ENCODE results near the gene NUMBL. TPM values are rescaled to one million over a fixed set of nuclear protein-coding genes. Genes with fewer than 3 reads are reported as not detected.
"Not testable (repeated sequence)": the region's sequence is repeated elsewhere in the genome, so short reads cannot be mapped to it uniquely, and the experiment has no call there.

The NUMBL gene
- 26.9 and 33.8 TPM in 2 replicates for total RNA-seq (2014; rRNA removed; shearing (Covaris generic); ENCODE audit: low replicate concordance)

DNA sequence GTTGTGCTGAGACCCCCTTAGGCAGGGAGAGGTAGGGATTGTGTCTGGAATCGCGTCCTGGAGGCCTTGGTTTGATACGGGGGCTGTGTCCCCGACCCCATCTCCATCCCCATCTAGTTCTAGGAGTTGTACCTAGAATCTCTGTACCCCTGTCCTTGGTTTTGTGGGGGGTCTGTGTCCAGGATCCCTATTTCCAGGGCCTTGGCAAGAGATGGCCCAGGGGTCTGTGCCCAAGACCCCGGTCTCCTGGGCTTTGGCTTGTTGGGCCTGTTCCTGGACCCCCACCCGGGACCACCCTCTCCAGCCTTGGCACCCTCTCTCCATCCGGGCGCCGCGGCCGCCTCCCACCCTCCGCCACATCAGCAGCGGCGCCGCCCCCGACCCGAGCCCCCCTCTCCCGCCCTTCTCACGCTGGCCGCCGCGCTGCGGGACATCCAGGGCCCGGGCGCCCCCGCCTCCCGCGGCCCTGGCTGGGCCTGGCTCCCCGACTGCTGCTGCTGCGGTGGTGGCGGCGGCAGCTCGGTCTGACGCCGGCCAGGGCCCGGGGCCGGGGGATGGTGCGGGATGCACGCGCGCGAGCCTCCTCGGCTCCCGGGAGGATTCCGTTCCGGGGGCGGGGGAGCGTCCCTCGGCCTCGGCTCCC, at the start of gene NUMBL:
Gene NUMBL, minus strand, starts transcription at position 602 of the 643 bp plus-strand sequence. Its CDS starts 168 bp downstream, at position 434.
- no peaks in the 10 kb centered on the region for H3K27me3 ChIP-seq (ENCODE audit: low read length)
- peak within 1 kb of the TSS; percentile 97 for H3K4me3 ChIP-seq (ENCODE audit: low read length)
- H3K27ac ChIP-seq (ENCODE audit: low read length), result peak within 1 kb of the TSS; percentile 90
- peak within 1 kb of the TSS; percentile 98 for H3K4me2 ChIP-seq (ENCODE audit: low read depth, low read length, poor library complexity, severe bottlenecking)
- no peak for DNase-seq
- peaks cover 38% of the 10 kb centered on the region for H3K79me2 ChIP-seq (ENCODE audit: low read length)
- H3K36me3 ChIP-seq (ENCODE audit: insufficient read depth, low read length), result peaks cover 17% of the 10 kb centered on the region
- peak within 1 kb of the TSS; percentile 91; the same call in 1 of the 2 replicates for H2AFZ ChIP-seq (ENCODE audit: low read length)
- H3K9ac ChIP-seq (ENCODE audit: low read length), result peak within 1 kb of the TSS; percentile 99
- peaks cover 15% of the 10 kb centered on the region; the same call in 1 of the 2 replicates for H4K20me1 ChIP-seq (ENCODE audit: insufficient read depth, low read depth, low read length)
- H3K4me1 ChIP-seq (ENCODE audit: low read length), result peaks cover 56% of the 10 kb centered on the region
- no peaks in the 10 kb centered on the region for H3K9me3 ChIP-seq (ENCODE audit: low read length)
- no peaks in the 10 kb centered on the region for H3K9me2 ChIP-seq (replicated peaks; ENCODE audit: insufficient read depth, low read length)

DNA sequence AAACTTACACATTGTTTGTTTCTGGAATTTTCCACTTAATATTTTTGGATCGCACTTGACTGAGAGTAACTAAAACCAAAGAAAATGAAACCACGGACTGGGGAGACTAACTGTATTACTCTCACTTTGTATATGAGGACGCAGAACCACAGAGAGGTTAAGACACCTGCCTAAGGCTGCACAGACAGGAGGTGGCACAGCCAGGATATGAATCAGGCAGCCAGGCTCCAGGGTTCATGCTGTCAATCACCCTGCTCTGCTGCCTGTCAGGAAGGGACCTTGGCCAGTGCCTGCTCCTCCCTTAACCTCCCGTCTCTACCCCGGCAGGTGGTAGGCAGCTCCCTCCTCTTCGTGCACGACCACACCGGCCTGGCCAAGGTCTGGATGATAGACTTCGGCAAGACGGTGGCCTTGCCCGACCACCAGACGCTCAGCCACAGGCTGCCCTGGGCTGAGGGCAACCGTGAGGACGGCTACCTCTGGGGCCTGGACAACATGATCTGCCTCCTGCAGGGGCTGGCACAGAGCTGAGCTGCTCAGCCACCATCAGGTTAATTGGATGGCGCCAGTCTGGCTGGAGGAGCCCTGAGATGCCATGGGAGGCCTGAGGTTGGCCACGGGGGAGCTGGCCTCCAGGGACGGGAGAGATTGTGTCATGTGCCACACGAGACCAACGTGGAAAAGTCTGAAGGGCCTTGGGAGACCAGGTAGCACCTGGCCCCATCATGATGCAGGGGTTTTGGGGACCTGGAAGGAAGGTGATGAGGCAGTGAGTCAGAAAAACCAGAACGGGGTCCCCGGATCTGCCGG, 48.8 kb upstream of the NUMBL start:
- no peak overlapping the region for H3K4me3 ChIP-seq (ENCODE audit: low read length)
- DNase-seq, result no peak
- H3K79me2 ChIP-seq (ENCODE audit: low read length), result no peaks in the 10 kb centered on the region
- no peaks in the 10 kb centered on the region for H3K27me3 ChIP-seq (ENCODE audit: low read length)
- H4K20me1 ChIP-seq (ENCODE audit: insufficient read depth, low read depth, low read length), result no peaks in the 10 kb centered on the region
- no peaks in the 10 kb centered on the region for H3K9me3 ChIP-seq (ENCODE audit: low read length)
- no peak overlapping the region for H3K4me2 ChIP-seq (ENCODE audit: low read depth, low read length, poor library complexity, severe bottlenecking)
- no peak overlapping the region for H2AFZ ChIP-seq (ENCODE audit: low read length)
- H3K4me1 ChIP-seq (ENCODE audit: low read length), result no peaks in the 10 kb centered on the region
- no peak overlapping the region for H3K27ac ChIP-seq (ENCODE audit: low read length)
- H3K36me3 ChIP-seq (ENCODE audit: insufficient read depth, low read length), result peaks cover 3% of the 10 kb centered on the region; the same call in 1 of the 2 replicates
- H3K9ac ChIP-seq (ENCODE audit: low read length), result no peak overlapping the region
- no peaks in the 10 kb centered on the region for H3K9me2 ChIP-seq (replicated peaks; ENCODE audit: insufficient read depth, low read length)

GRCh38 chr19:40737102-40737644, 46.7 kb upstream of the NUMBL start:
- Histone ChIP-seq H3K79me2 (ENCODE audit: low read length) (no peaks in the 10 kb centered on the region), H3K4me2 (ENCODE audit: low read depth, low read length, poor library complexity, severe bottlenecking) (no peak overlapping the region), H3K27me3 (ENCODE audit: low read length) (no peaks in the 10 kb centered on the region), H3K27ac (ENCODE audit: low read length) (no peak overlapping the region), H3K9me2 (replicated peaks; ENCODE audit: insufficient read depth, low read length) (no peaks in the 10 kb centered on the region), H3K36me3 (ENCODE audit: insufficient read depth, low read length) (peaks cover 5% of the 10 kb centered on the region), H2AFZ (ENCODE audit: low read length) (no peak overlapping the region), H3K4me1 (ENCODE audit: low read length) (no peaks in the 10 kb centered on the region), H3K9me3 (ENCODE audit: low read length) (no peaks in the 10 kb centered on the region), H4K20me1 (ENCODE audit: insufficient read depth, low read depth, low read length) (no peaks in the 10 kb centered on the region), H3K4me3 (ENCODE audit: low read length) (no peak overlapping the region), H3K9ac (ENCODE audit: low read length) (no peak overlapping the region)
- no peak for DNase-seq

GRCh38 chr19:40736661-40737060, 46.2 kb upstream of the NUMBL start:
- no peaks in the 10 kb centered on the region for H3K4me1 ChIP-seq (ENCODE audit: low read length)
- H3K9ac ChIP-seq (ENCODE audit: low read length), result no peak overlapping the region
- no peak for DNase-seq
- H3K27ac ChIP-seq (ENCODE audit: low read length), result no peak overlapping the region
- no peak overlapping the region for H2AFZ ChIP-seq (ENCODE audit: low read length)
- no peaks in the 10 kb centered on the region for H3K9me3 ChIP-seq (ENCODE audit: low read length)
- H3K27me3 ChIP-seq (ENCODE audit: low read length), result no peaks in the 10 kb centered on the region
- H3K79me2 ChIP-seq (ENCODE audit: low read length), result no peaks in the 10 kb centered on the region
- no peak overlapping the region for H3K4me3 ChIP-seq (ENCODE audit: low read length)
- H3K4me2 ChIP-seq (ENCODE audit: low read depth, low read length, poor library complexity, severe bottlenecking), result no peak overlapping the region
- peaks cover 5% of the 10 kb centered on the region for H3K36me3 ChIP-seq (ENCODE audit: insufficient read depth, low read length)
- no peaks in the 10 kb centered on the region for H3K9me2 ChIP-seq (replicated peaks; ENCODE audit: insufficient read depth, low read length)
- no peaks in the 10 kb centered on the region for H4K20me1 ChIP-seq (ENCODE audit: insufficient read depth, low read depth, low read length)

- no peak for DNase-seq
- H3K4me1 ChIP-seq (ENCODE audit: low read length), result no peaks in the 10 kb centered on the region
- no peaks in the 10 kb centered on the region for H3K79me2 ChIP-seq (ENCODE audit: low read length)
- H3K36me3 ChIP-seq (ENCODE audit: insufficient read depth, low read length), result peaks cover 7% of the 10 kb centered on the region
- H3K4me3 ChIP-seq (ENCODE audit: low read length), result no peak overlapping the region
- no peaks in the 10 kb centered on the region for H3K27me3 ChIP-seq (ENCODE audit: low read length)
- H3K9me3 ChIP-seq (ENCODE audit: low read length), result no peaks in the 10 kb centered on the region
- no peaks in the 10 kb centered on the region for H4K20me1 ChIP-seq (ENCODE audit: insufficient read depth, low read depth, low read length)
- H3K4me2 ChIP-seq (ENCODE audit: low read depth, low read length, poor library complexity, severe bottlenecking), result no peak overlapping the region
- H3K27ac ChIP-seq (ENCODE audit: low read length), result no peak overlapping the region
- no peak overlapping the region for H3K9ac ChIP-seq (ENCODE audit: low read length)
- no peak overlapping the region for H2AFZ ChIP-seq (ENCODE audit: low read length)
- H3K9me2 ChIP-seq (replicated peaks; ENCODE audit: insufficient read depth, low read length), result no peaks in the 10 kb centered on the region
Measured at GRCh38 chr19:40735013-40735771, 44.7 kb upstream of the NUMBL start.

DNA sequence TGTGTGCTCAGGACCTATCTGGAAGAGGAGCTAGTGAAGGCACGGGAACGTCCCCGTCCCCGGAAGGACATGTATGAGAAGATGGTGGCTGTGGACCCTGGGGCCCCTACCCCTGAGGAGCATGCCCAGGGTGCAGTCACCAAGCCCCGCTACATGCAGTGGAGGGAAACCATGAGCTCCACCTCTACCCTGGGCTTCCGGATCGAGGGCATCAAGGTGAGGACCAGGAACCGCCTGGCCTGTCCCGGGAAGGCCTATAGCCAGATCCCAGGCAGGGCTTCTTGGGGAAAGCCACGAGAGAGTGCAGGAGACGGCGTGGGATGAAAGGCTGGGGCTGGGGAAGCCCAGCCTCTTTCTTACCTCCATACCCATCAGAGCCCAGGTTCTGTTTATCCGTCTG, 42.7 kb upstream of the NUMBL start:
- no peak overlapping the region for H2AFZ ChIP-seq (ENCODE audit: low read length)
- no peak for DNase-seq
- no peak overlapping the region for H3K9ac ChIP-seq (ENCODE audit: low read length)
- no peaks in the 10 kb centered on the region for H3K79me2 ChIP-seq (ENCODE audit: low read length)
- H3K4me2 ChIP-seq (ENCODE audit: low read depth, low read length, poor library complexity, severe bottlenecking), result no peak overlapping the region
- H3K4me3 ChIP-seq (ENCODE audit: low read length), result no peak overlapping the region
- no peaks in the 10 kb centered on the region for H3K27me3 ChIP-seq (ENCODE audit: low read length)
- H3K9me3 ChIP-seq (ENCODE audit: low read length), result no peaks in the 10 kb centered on the region
- H3K36me3 ChIP-seq (ENCODE audit: insufficient read depth, low read length), result peaks cover 7% of the 10 kb centered on the region
- no peaks in the 10 kb centered on the region for H4K20me1 ChIP-seq (ENCODE audit: insufficient read depth, low read depth, low read length)
- H3K9me2 ChIP-seq (replicated peaks; ENCODE audit: insufficient read depth, low read length), result no peaks in the 10 kb centered on the region
- H3K27ac ChIP-seq (ENCODE audit: low read length), result no peak overlapping the region
- no peaks in the 10 kb centered on the region for H3K4me1 ChIP-seq (ENCODE audit: low read length)

DNA sequence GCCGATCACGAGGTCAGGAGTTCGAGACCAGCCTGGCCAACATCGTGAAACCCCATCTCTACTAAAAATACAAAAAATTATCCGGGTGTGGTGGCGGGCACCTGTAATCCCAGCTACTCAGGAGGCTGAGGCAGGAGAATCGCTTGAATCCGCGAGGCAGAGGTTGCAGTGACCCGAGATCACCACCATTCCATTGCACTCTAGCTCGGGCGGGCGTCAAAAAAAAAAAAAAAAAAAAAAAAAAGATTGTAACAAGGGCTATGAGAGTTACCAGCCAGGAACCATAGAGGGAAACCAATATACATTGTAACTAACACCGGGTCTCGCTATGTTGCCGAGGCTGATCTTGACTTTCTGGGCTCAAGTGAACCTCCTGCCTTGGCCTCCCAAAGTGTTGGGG, 41.9 kb upstream of the NUMBL start:
- not testable (repeated sequence) for H3K9me2 ChIP-seq (replicated peaks; ENCODE audit: insufficient read depth, low read length); H2AFZ ChIP-seq (ENCODE audit: low read length); H3K9ac ChIP-seq (ENCODE audit: low read length); H3K27me3 ChIP-seq (ENCODE audit: low read length); H3K4me3 ChIP-seq (ENCODE audit: low read length); DNase-seq; H3K4me1 ChIP-seq (ENCODE audit: low read length); H4K20me1 ChIP-seq (ENCODE audit: insufficient read depth, low read depth, low read length); H3K9me3 ChIP-seq (ENCODE audit: low read length); H3K4me2 ChIP-seq (ENCODE audit: low read depth, low read length, poor library complexity, severe bottlenecking); H3K79me2 ChIP-seq (ENCODE audit: low read length); H3K27ac ChIP-seq (ENCODE audit: low read length); H3K36me3 ChIP-seq (ENCODE audit: insufficient read depth, low read length)

DNA sequence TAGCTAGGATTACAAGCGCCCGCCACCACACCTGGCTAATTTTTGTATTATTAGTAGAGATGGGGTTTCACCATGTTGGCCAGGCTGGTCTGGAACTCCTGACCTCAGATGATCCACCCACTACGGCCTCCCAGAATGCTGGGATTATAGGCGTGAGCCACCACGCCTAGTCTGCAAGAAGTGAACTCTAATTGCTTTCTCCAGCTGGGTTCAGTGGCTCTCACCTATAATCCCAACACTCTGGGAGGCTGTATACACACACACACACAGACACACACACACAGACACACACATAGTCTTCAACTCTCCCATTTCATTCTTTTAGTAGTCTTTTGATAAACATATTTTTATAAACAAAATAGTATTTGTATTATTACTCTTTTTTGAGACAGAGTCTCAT, 39.6 kb upstream of the NUMBL start:
- H3K4me3 ChIP-seq (ENCODE audit: low read length); H4K20me1 ChIP-seq (ENCODE audit: insufficient read depth, low read depth, low read length); H3K79me2 ChIP-seq (ENCODE audit: low read length); H3K27me3 ChIP-seq (ENCODE audit: low read length); DNase-seq; H3K9me2 ChIP-seq (replicated peaks; ENCODE audit: insufficient read depth, low read length); H3K9ac ChIP-seq (ENCODE audit: low read length); H2AFZ ChIP-seq (ENCODE audit: low read length); H3K4me1 ChIP-seq (ENCODE audit: low read length); H3K27ac ChIP-seq (ENCODE audit: low read length); H3K36me3 ChIP-seq (ENCODE audit: insufficient read depth, low read length); H3K9me3 ChIP-seq (ENCODE audit: low read length); H3K4me2 ChIP-seq (ENCODE audit: low read depth, low read length, poor library complexity, severe bottlenecking): not testable (repeated sequence)

Measured in Karpas-422 (cell line).